PC-9 (cell line): ENCODE measurements around the gene TENM4. TPM values are rescaled to one million over a fixed set of nuclear protein-coding genes. Genes with fewer than 3 reads are reported as not detected.

ENCODE experiments used
- BruUV-seq: library from RNA; stranded (reverse); fragments of 400-500 nt; replicated peaks from 2 replicates; lab custom pipeline; 2021; lab: Mats Ljungman, UMichigan
- CTCF ChIA-PET: fragments of 300-600 bp; sonication (Branson Sonifier 250); formaldehyde crosslinking; loops from one replicate; lab custom pipeline; 2022; ENCODE audit warnings: antibody characterized with exemption; lab: Charles Lee
- POLR2A ChIA-PET: fragments of 300-600 bp; sonication (Branson Sonifier 250); formaldehyde crosslinking; loops from one replicate; lab custom pipeline; 2022; ENCODE audit warnings: antibody characterized with exemption; ENCODE audit not compliant: unreplicated experiment; lab: Charles Lee
- DNase-seq, 2 experiments: peaks; one replicate each; pipeline versions ENCODE4 v3.0.0 to v3.0.0-alpha.2; 2015 to 2022; ENCODE audit warnings: mixed read lengths in 1 of 2
- H2AFZ ChIP-seq: fragments of 200-600 bp; sonication (generic); 2 replicates; pipeline ENCODE4 v1.8.1; 2017; ENCODE audit warnings: antibody characterized with exemption
- H3F3A ChIP-seq: fragments of 200-600 bp; sonication (generic); 2 replicates; pipeline ENCODE4 v1.8.1; 2017; ENCODE audit warnings: antibody characterized with exemption, mild to moderate bottlenecking, low read depth; ENCODE audit not compliant: insufficient read depth
- H3K27ac ChIP-seq: fragments of 200-600 bp; sonication (generic); 2 replicates; pipeline ENCODE4 v1.6.1; 2016; ENCODE audit warnings: mixed run types
- H3K27me3 ChIP-seq: fragments of 200-600 bp; sonication (generic); 2 replicates; pipeline ENCODE4 v1.6.1; 2016; ENCODE audit warnings: low read depth, mixed run types; ENCODE audit not compliant: insufficient read depth
- H3K36me3 ChIP-seq: fragments of 200-600 bp; sonication (generic); 2 replicates; pipeline ENCODE4 v1.6.1; 2016; ENCODE audit warnings: low read depth, mixed run types
- H3K4me1 ChIP-seq: fragments of 200-600 bp; sonication (generic); replicated peaks from 2 replicates; pipeline ENCODE4 v1.6.1; 2016; ENCODE audit warnings: mixed run types; ENCODE audit not compliant: insufficient read depth
- H3K4me2 ChIP-seq: fragments of 200-600 bp; sonication (generic); 2 replicates; pipeline ENCODE4 v1.6.1; 2017; ENCODE audit warnings: mixed run types
- H3K4me3 ChIP-seq: fragments of 200-600 bp; sonication (generic); 2 replicates; pipeline ENCODE4 v1.6.1; 2016; ENCODE audit warnings: mixed run types
- H3K79me2 ChIP-seq: fragments of 200-600 bp; sonication (generic); 2 replicates; pipeline ENCODE4 v1.6.1; 2017; ENCODE audit warnings: low read depth, mixed run types
- H3K9me2 ChIP-seq: fragments of 200-600 bp; sonication (generic); 2 replicates; pipeline ENCODE4 v1.8.1; 2017; ENCODE audit warnings: mild to moderate bottlenecking; ENCODE audit not compliant: insufficient read depth
- H3K9me3 ChIP-seq: fragments of 200-600 bp; sonication (generic); 2 replicates; pipeline ENCODE4 v1.8.1; 2016; ENCODE audit warnings: low read depth; ENCODE audit not compliant: insufficient read depth
- H4K20me1 ChIP-seq: fragments of 200-600 bp; sonication (generic); 2 replicates; pipeline ENCODE4 v1.8.1; 2017; ENCODE audit not compliant: insufficient read depth
- CTCF ChIP-seq: fragments of 200-600 bp; sonication (generic); conservative IDR thresholded peaks from 2 replicates; pipeline ENCODE4 v1.6.1; 2017; ENCODE audit warnings: mixed run types, antibody characterized with exemption, mild to moderate bottlenecking, moderate library complexity
- EZH2 ChIP-seq: fragments of 200-600 bp; sonication (generic); IDR thresholded peaks from 2 replicates; pipeline ENCODE4 v1.8.0; 2017; ENCODE audit warnings: antibody characterized with exemption, low read depth
- intact Hi-C: fragments of 100-400 bp; cut with micrococcal nuclease; formaldehyde crosslinking; loops from one replicate; pipeline ENCODE4 v1.10.0; 2022; ENCODE audit not compliant: unreplicated experiment
- total RNA-seq: library from RNA; stranded (reverse); gene quantifications from 2 replicates; pipeline ENCODE4 v1.2.3, GENCODE V29; 2021

The TENM4 gene
- total RNA-seq, 1 experiment from 2014 or later, result not detected

- Histone ChIP-seq H3K79me2 (no peaks in the 10 kb centered on the region), H3K9me2 (no peaks in the 10 kb centered on the region), H2AFZ (no peak overlapping the region), H3K4me3 (no peak overlapping the region), H3F3A (no peaks in the 10 kb centered on the region), H3K4me1 (no peaks in the 10 kb centered on the region), H3K9me3 (no peaks in the 10 kb centered on the region), H3K36me3 (no peaks in the 10 kb centered on the region), H3K27ac (no peak overlapping the region), H3K27me3 (peaks cover 91% of the 10 kb centered on the region), H4K20me1 (no peaks in the 10 kb centered on the region), H3K4me2 (no peak overlapping the region)
- TF ChIP-seq EZH2 (no peak), CTCF (no peak)
- no peak for DNase-seq
- POLR2A ChIA-PET, result no interaction called here
- no TSS peak for BruUV-seq
- intact Hi-C loops, result no loop called here
- CTCF ChIA-PET, result no interaction called here
Measured at GRCh38 chr11:78952890-78953289, 487.9 kb downstream of the TENM4 start.

DNA sequence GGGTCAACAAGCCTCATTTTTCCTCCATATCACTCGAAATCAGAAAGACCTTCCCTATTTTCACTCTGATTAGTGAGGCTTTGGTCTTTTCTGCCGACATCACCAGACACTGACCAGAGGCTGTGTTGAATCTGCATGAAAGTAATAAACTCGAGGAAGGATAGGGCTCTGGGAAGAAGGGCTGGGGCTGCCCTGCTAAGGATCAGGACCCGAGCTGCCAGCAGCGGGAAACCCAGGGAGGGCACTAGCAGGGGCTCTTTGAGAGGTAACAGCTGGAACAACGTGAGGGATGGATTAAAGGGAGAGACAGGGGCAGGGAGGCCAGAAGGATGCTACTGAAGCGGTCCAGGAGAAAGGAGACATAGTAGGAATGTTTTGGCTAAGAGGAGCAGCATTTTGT is 488.7 kb downstream of the TENM4 start:
- no peaks in the 10 kb centered on the region for H3K36me3 ChIP-seq
- no peaks in the 10 kb centered on the region for H4K20me1 ChIP-seq
- CTCF ChIA-PET, result no interaction called here
- no peaks in the 10 kb centered on the region for H3K9me3 ChIP-seq
- no peak overlapping the region for H2AFZ ChIP-seq
- DNase-seq, result no peak
- BruUV-seq, result no TSS peak
- no peaks in the 10 kb centered on the region for H3K4me1 ChIP-seq
- no peak for TF ChIP-seq EZH2
- TF ChIP-seq CTCF, result no peak
- POLR2A ChIA-PET, result no interaction called here
- H3K4me3 ChIP-seq, result no peak overlapping the region
- H3F3A ChIP-seq, result no peaks in the 10 kb centered on the region
- H3K79me2 ChIP-seq, result no peaks in the 10 kb centered on the region
- peaks cover 93% of the 10 kb centered on the region for H3K27me3 ChIP-seq
- intact Hi-C loops, result no loop called here
- H3K9me2 ChIP-seq, result no peaks in the 10 kb centered on the region
- H3K4me2 ChIP-seq, result no peak overlapping the region
- no peak overlapping the region for H3K27ac ChIP-seq

GRCh38 chr11:78949976-78950690 is 490.7 kb downstream of the TENM4 start:
- no peaks in the 10 kb centered on the region for H3K9me3 ChIP-seq
- no peaks in the 10 kb centered on the region for H3K79me2 ChIP-seq
- H4K20me1 ChIP-seq, result no peaks in the 10 kb centered on the region
- no peaks in the 10 kb centered on the region for H3K9me2 ChIP-seq
- H3K4me1 ChIP-seq, result no peaks in the 10 kb centered on the region
- H3K4me3 ChIP-seq, result no peak overlapping the region
- no peak overlapping the region for H2AFZ ChIP-seq
- ChIA-PET CTCF (no interaction called here), POLR2A (no interaction called here)
- no peaks in the 10 kb centered on the region for H3F3A ChIP-seq
- no TSS peak for BruUV-seq
- H3K4me2 ChIP-seq, result no peak overlapping the region
- intact Hi-C loops, result no loop called here
- peaks cover 85% of the 10 kb centered on the region for H3K27me3 ChIP-seq
- DNase-seq, result no peak
- TF ChIP-seq EZH2, result no peak
- TF ChIP-seq CTCF, result no peak
- H3K36me3 ChIP-seq, result no peaks in the 10 kb centered on the region
- no peak overlapping the region for H3K27ac ChIP-seq
